ENCODE measurements around the gene PDE11A. TPM values are rescaled to one million over a fixed set of nuclear protein-coding genes. Genes with fewer than 3 reads are reported as not detected.

PDE11A gene
- total RNA-seq, 2 donors from 2014 or later, result 0.24 to 0.56 TPM

DNA sequence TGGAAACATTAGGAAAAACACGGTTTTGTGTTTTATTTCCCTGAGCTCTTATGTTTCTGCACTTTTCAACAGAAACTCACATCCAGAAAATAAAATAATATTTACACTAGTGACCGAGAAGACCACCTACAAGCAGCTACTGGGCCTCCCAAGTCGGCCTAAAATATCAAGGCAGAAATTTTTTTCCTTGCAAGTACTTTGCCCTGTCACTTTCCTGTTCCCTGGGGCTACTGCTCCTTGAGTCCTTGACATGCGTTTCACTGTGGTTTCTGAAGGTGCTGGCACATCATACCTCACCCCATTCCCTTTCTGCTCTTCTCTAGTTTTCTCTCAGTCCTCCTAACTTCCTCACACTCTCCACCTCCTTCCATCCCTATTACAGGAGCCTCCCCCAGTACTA is 400.9 kb downstream of the PDE11A start:
- intact Hi-C loops (cut with DNase I), result no loop called here
- ATAC-seq (no peak), DNase-seq (no peak)

DNA sequence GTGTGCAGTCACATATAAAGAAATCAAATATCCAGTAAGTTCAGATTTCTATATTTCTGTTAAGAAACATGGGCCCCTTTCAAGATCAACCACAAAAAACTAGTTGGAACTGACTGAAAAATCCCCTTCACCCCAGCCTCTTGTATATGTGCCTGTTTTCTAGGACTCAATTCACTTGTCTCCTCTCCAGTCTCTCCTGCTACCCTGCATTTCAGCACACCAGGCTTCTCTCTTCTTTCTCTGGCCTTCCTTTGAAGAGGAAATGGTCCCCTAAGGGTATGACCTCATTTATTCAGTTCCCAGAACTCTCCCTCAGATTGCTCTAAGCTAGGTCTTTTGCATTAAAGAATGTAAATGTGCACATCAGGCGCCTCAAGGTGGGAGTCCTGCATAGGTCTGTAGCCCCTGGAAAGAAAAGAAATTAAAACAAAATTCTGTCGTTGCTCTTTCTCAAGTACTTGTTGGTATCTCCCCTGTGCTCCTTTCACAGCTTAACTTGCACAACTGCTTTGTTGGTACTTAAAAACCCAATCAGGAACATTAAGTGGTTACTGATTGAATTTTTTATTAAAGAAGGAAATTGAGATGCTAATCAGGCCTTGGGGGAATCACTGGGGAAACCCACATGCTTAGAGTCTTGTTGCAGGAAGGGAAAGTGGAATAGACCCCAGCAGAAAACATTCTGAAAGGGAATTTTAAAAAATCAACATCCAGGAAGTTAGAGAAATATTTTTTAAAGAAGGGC is 401.6 kb downstream of the PDE11A start:
- ATAC-seq (no peak), DNase-seq (no peak)
- intact Hi-C loops (cut with DNase I), result no loop called here

DNA sequence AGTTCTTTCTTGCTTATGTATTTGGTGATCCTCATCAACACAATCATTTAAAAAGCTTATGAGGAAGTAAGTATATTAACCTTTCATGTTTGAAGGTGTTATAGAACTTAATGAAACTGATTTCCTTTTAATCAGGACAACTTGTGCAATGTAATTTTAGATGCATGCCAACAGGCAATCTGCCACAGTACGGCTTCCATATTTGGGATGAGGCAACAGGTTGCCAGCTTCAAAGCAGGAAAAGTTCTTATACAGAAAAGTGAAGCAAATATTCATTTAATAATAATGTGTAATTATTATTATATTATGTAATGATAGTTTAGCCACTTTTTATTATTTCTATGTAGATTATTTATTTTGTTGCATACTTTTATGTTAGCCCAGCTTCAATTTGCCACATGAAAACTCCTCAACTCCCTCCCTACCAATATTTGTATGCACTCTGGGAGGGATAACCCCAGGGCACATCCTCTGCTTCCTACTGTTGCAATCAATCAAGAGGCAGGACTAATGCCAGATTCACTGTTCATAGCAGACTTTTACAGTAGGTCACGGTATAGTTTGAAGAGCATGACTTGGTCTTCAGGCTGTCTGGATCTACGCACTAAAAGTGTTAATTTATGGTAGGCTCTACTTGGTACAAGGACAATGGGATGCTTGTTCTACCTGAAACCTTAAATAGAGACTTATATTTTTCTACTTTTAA is 402.8 kb downstream of the PDE11A start:
- ATAC-seq (no peak), DNase-seq (no peak)
- intact Hi-C loops (cut with DNase I), result no loop called here

GRCh38 chr2:177669201-177669600 is 403.4 kb downstream of the PDE11A start:
- no peak for ATAC-seq
- DNase-seq, result no peak
- intact Hi-C loops (cut with DNase I), result no loop called here

DNA sequence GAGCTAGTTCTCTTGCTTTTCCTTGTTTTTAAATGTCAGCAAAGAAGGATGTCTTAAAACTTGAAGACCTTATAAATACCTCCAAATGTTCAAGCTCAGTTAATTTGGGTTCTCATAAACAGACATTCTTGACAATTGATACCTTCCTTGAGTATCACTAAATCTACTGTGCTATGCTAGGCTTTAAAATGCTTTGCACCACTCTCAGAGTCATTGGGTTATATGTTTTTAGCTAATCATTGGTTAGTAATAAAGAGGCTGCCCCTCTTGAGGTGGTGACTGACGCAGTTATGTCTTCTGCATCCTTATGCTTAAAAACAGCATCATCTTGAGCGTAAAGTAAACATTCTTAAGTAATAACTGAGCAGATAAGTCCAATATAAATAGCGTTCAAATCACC is 404.0 kb downstream of the PDE11A start:
- intact Hi-C loops (cut with DNase I), result no loop called here
- DNase-seq, result no peak
- ATAC-seq, result no peak

DNA sequence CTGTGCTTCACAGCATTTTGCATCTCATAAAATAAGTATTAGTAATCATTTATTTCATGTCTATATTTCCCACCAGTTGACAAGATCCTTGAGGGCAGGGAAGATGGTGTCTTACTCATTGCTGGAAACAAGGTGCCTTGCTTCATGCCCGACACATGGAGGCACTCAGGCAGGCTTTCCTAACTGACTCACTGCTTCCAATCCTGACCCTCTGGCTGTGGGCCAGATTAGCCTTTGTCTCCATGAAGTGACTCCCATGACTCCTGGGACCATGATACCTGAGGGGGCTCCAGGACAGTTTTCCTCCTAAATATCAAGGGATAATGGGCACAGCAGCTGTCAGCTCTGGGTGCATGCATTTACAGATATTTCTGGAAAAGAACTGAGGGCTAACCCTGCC is 405.0 kb downstream of the PDE11A start:
- DNase-seq (no peak), ATAC-seq (no peak)

GRCh38 chr2:177666408-177666807 is 406.2 kb downstream of the PDE11A start:
- intact Hi-C loops (cut with DNase I), result no loop called here
- ATAC-seq (no peak), DNase-seq (no peak)

More for the DNA sequence above, 405.0 kb downstream of the PDE11A start:
- intact Hi-C loops (cut with DNase I), result no loop called here

- intact Hi-C loops (cut with DNase I), result no loop called here
- DNase-seq (no peak), ATAC-seq (no peak)
These were observed 406.6 kb downstream of the PDE11A start for GRCh38 chr2:177665948-177666347.

DNA sequence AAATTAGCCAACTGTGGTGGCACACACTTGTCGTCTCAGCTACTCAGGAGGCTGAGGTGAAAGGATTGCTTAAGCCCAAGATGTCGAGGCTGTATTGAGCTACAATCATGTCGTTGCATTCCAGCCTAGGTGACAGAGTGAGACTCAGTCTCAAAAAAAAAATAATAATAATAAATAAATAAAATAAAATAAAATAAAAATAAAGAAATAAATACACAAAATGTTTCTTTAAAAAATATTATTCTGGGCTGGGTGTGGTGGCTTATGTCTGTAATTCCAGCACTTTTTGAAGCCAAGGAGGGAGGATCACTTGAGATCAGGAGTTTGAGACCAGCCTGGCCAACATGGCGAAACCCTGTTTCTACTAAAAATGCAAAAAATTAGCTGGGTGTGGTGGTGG is 407.2 kb downstream of the PDE11A start:
- ATAC-seq (no peak), DNase-seq (no peak)
- intact Hi-C loops (cut with DNase I), result no loop called here

- intact Hi-C loops (cut with DNase I), result no loop called here
- DNase-seq (no peak), ATAC-seq (no peak)
These were observed 409.7 kb downstream of the PDE11A start for GRCh38 chr2:177662895-177663294.

GRCh38 chr2:177660742-177661141 is 411.8 kb downstream of the PDE11A start:
- DNase-seq, result no peak
- ATAC-seq, result no peak
- intact Hi-C loops (cut with DNase I), result no loop called here

- intact Hi-C loops (cut with DNase I), result no loop called here
- ATAC-seq, result no peak
- DNase-seq, result no peak
These were observed 414.3 kb downstream of the PDE11A start for GRCh38 chr2:177658309-177658708.

DNA sequence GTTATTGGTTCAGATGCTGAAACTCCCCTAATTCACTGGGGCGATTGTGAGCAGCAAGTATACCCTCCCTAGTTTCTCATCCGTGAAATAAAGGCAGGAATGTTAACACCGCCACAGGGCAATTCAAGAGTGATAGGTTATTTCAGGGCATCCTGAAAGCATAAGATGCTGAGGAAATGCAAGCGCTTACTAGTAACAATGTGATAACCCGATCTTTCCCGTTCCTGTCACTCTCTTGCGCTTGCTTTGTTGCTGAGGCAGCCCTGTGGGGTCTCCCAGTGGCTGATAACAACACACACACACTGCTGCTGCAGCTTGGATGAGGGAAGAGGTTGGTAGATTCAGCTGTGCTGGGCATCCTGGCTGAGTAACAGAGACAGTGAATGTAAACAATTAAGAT is 420.7 kb downstream of the PDE11A start:
- intact Hi-C loops (cut with DNase I), result no loop called here
- DNase-seq, result no peak
- ATAC-seq, result no peak

GRCh38 chr2:177649568-177650518 is 422.7 kb downstream of the PDE11A start:
- DNase-seq (no peak), ATAC-seq (no peak)
- intact Hi-C loops (cut with DNase I), result no loop called here

DNA sequence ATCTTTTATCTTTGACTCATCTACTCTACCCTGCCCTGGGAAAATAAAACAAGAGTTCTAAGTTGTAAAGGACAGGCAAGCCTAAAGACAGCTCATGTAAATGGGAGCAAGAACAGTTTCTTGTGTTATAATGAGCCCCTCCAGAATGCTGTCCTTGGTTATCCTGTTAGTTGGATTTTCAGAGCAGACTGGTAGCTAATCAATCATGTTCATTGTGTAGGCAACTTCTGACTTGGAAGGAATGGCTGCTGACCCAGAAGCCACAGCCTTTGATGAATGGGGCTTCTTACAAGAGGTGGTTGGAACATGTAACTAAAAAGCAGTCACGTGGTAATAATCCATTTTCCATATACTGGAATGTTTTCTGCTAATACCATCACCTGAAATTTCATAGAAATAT is 425.8 kb downstream of the PDE11A start:
- intact Hi-C loops (cut with DNase I), result no loop called here
- DNase-seq (no peak), ATAC-seq (no peak)

DNA sequence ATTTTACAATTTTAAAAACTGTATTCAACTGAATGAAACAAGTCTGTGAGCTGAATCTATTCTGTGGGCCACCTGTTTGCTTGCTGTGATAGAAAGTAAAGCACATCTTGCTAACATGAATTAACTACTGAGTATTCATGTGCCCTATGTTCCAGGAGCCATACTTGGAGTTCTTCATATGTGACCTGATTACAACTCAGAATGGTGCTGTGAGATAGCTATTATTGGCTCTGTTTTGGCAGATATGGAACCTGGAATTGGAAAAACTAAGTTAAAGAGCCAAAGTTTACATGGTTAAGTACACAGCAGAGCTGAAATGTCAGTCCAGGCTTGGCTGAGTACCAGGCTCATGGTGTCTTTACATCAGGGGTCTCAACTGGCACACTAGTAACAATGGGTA is 426.3 kb downstream of the PDE11A start:
- DNase-seq (no peak), ATAC-seq (no peak)

DNA sequence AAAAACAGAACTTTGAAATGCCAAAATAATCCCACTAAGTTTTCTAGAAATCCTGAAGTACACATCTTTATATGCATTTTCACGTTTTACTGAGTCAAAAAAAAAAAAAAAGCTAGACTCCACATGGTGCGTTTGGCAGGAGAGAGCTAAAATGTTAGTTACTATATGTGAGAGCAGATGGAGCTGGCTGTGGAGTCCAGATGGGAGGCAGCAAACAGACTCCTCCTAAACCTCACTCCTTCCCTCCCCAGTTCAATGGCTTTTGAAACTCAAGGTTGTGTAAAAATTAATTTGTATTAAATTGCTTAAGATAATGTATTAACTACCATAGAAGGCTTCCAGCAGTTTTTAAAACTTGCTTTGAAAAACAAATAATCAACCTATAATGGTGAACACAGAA is 431.2 kb downstream of the PDE11A start:
- ATAC-seq (no peak), DNase-seq (no peak)
- intact Hi-C loops (cut with DNase I), result no loop called here

More for the DNA sequence above, 426.3 kb downstream of the PDE11A start:
- intact Hi-C loops (cut with DNase I), result no loop called here

- intact Hi-C loops (cut with DNase I), result no loop called here
- ATAC-seq (no peak), DNase-seq (no peak)
These were observed 432.2 kb downstream of the PDE11A start for GRCh38 chr2:177640423-177640822.

DNA sequence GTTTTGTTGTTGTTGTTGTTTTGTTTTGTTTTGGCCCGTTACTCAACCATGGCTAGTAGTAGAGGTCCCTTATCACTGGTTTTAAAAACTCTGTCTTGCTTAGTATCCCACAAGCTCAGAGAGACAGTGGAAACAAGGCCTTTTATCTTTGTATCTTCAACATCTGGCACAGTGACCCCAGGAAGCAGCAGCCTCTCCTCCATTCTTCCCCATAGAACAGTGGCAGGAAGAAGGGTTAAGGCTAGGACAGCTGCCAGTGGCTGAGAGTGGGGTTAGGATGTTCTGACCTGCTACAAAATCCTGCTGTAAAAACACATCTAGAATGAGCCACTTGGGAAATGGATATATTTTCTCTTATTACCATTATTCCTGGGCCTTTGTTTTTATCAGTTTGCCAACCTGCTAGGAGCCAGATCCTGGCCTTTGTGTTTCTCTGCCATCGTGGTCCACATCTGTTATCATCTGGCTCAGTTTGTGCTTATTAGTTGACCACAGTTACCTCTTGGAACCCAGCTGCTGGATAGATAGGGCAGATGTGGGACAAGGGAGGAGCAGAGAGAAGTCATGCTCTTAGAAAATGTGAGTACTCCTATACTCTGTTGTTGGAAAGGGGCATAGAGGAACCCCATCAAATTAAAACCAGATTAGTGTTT is 433.2 kb downstream of the PDE11A start:
- DNase-seq (no peak), ATAC-seq (no peak)
- intact Hi-C loops (cut with DNase I), result no loop called here

Measured in left cardiac atrium (tissue), 4 donors.